IMR-90 (cell line): ENCODE measurements around the gene NCKAP5.

Experiments used
- CTCF ChIP-seq: conservative IDR thresholded peaks from 2 replicates; pipeline ENCODE4 v1.5.1; 2012; ENCODE audit warnings: mild to moderate bottlenecking, low read depth, low read length, improper control_type of control experiment
- POLR2A ChIP-seq: IDR thresholded peaks from 2 replicates; pipeline ENCODE4 v1.6.1; 2012; ENCODE audit warnings: mild to moderate bottlenecking, low read depth, low read length
- RAD21 ChIP-seq: IDR thresholded peaks from 2 replicates; pipeline ENCODE4 v1.6.1; 2012; ENCODE audit warnings: low read length, improper control_type of control experiment
- RCOR1 ChIP-seq: IDR thresholded peaks from 2 replicates; pipeline ENCODE4 v1.6.1; 2012; ENCODE audit warnings: mild to moderate bottlenecking, low read length, improper control_type of control experiment; ENCODE audit not compliant: insufficient replicate concordance

DNA sequence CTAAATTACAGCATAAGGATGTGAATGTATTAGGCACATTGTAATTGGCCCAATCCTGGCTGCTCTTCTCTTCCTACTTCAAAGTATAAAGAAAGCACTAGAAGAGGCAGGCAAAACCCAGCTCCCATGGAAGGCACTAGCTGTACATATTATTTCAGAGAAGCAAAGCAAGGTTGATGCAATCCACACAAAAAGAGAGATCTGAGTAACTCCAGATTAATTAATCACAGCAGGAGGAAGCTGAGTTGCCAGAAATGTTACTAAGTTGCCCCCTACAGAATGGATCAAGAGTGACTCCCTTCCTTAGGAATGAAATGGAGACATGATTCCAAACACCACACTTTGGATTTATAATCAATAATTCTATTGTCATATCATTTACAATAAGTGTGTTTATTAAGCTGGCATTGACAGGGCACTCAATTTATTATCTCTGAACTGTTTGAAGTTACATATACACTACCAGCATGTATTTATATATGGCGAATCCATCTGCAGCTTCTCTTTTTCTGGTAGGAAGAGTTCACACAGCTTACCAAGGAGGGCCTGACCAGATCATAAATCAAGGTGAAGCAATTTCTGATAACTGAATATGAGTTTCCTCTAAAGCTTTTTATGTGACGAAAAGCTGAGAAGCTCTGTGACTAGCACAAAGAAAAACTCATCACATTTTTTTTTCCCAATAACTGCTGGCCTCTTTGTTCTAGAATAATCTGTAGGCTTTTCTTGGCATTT lies 505.2 kb downstream of the NCKAP5 start:
- TF ChIP-seq RAD21, result no peak
- no peak for TF ChIP-seq POLR2A
- no peak for TF ChIP-seq CTCF
- no peak for TF ChIP-seq RCOR1
